ENCODE results near the gene CSTF2. TPM values are rescaled to one million over a fixed set of nuclear protein-coding genes. Genes with fewer than 3 reads are reported as not detected.

The CSTF2 gene

Small RNA genes within 50 kb of the gene (small RNA-seq; reads per million reads assigned to genes)
- gene RF00411 (ENCODE audit: insufficient read depth): not detected
